Activated naive CD8-positive, alpha-beta T cell treated with anti-CD3 and anti-CD28 coated beads, Interleukin-2, amount 10 ng/mL, durations not matched to agents 7 days and 5 days (primary cell): ENCODE data around the gene MED22. TPM values are rescaled to one million over a fixed set of nuclear protein-coding genes. Genes with fewer than 3 reads are reported as not detected.
A peak's percentile ranks its signal among the peaks of the same experiment; 100 is the strongest.
"Not testable (repeated sequence)": the region's sequence is repeated elsewhere in the genome, so short reads cannot be mapped to it uniquely, and the experiment has no call there.

Experiments used
- ATAC-seq: fragments of 150-1000 bp; cut with Tn5 transposase; one replicate; pipeline ENCODE4 v1.10.0; 2021; ENCODE audit warnings: low read depth, moderate library complexity
- POLR2A ChIA-PET: fragments of 350-600 bp; sonication (Branson Sonifier 250); formaldehyde crosslinking; loops from one replicate; lab custom pipeline; 2021; ENCODE audit warnings: antibody characterized with exemption; lab: Charles Lee
- DNase-seq: peaks from one replicate; pipeline ENCODE4 v3.0.0; 2021
- H3K27ac Mint-ChIP-seq: one replicate; pipeline ENCODE4 v1.8.0; 2022; ENCODE audit warnings: mild to moderate bottlenecking, mixed read lengths
- H3K27me3 Mint-ChIP-seq: one replicate; pipeline ENCODE4 v1.8.0; 2022; ENCODE audit warnings: mild to moderate bottlenecking, moderate library complexity, mixed read lengths
- H3K36me3 Mint-ChIP-seq: one replicate; pipeline ENCODE4 v1.8.0; 2021; ENCODE audit warnings: mild to moderate bottlenecking, mixed read lengths
- H3K4me1 Mint-ChIP-seq: one replicate; pipeline ENCODE4 v1.8.0; 2021; ENCODE audit warnings: mixed read lengths
- H3K4me3 Mint-ChIP-seq: one replicate; pipeline ENCODE4 v1.8.0; 2022; ENCODE audit warnings: mild to moderate bottlenecking, moderate library complexity, mixed read lengths
- H3K9me3 Mint-ChIP-seq: one replicate; pipeline ENCODE4 v1.8.0; 2021; ENCODE audit warnings: mixed read lengths
- total RNA-seq, 2 experiments: library from RNA; stranded (reverse); gene quantifications; one replicate each; pipeline ENCODE4 v1.2.3, GENCODE V29; 2021

MED22 gene
- total RNA-seq: 10 to 100 TPM; 27.8 to 35.5 TPM

- Mint-ChIP-seq H3K4me3 (peak within 1 kb of the TSS; percentile 100), H3K27me3 (no peaks in the 10 kb centered on the region), H3K9me3 (no peaks in the 10 kb centered on the region), H3K4me1 (peaks cover 30% of the 10 kb centered on the region), H3K36me3 (peaks cover 39% of the 10 kb centered on the region), H3K27ac (peak within 1 kb of the TSS; percentile 99)
- DNase-seq: peak; percentile 87
- ATAC-seq: peak; percentile 78
- POLR2A ChIA-PET: interaction anchor here (0.7 to 6.5 kb wide), 15 partner anchors 8 to 335 kb away, joined by 3 to 147 read pairs (median 5); partner anchors contain the start of genes STKLD1, SURF1, SURF2 and SURF6
Measured at GRCh38 chr9:133347985-133348717, at the start of gene MED22, which contains the start of gene RPL7A. Gene MED22 (minus strand): TSS chr9:133348131. CDS start chr9:133346662, 1,469 bp downstream. Gene RPL7A (plus strand): TSS chr9:133348218. CDS start chr9:133348244, 26 bp downstream.

GRCh38 chr9:133397370-133397769, 49.4 kb upstream of the MED22 start:
- ATAC-seq (no peak), DNase-seq (no peak)
- Mint-ChIP-seq H3K4me1 (peaks cover 3% of the 10 kb centered on the region), H3K9me3 (no peaks in the 10 kb centered on the region), H3K27me3 (peaks cover 2% of the 10 kb centered on the region), H3K4me3 (no peak overlapping the region), H3K36me3 (no peaks in the 10 kb centered on the region), H3K27ac (no peak overlapping the region)
- POLR2A ChIA-PET: no interaction called here

- ATAC-seq (no peak), DNase-seq (no peak)
- H3K27ac Mint-ChIP-seq: no peak overlapping the region
- peaks cover 3% of the 10 kb centered on the region for H3K4me1 Mint-ChIP-seq
- H3K9me3 Mint-ChIP-seq: no peaks in the 10 kb centered on the region
- POLR2A ChIA-PET: no interaction called here
- no peaks in the 10 kb centered on the region for H3K36me3 Mint-ChIP-seq
- no peak overlapping the region for H3K4me3 Mint-ChIP-seq
- H3K27me3 Mint-ChIP-seq: peaks cover 2% of the 10 kb centered on the region
Measured at GRCh38 chr9:133396952-133397351, 49.0 kb upstream of the MED22 start.

- H3K9me3 Mint-ChIP-seq: no peaks in the 10 kb centered on the region
- no peak for ATAC-seq
- H3K27ac Mint-ChIP-seq: no peak overlapping the region
- POLR2A ChIA-PET: no interaction called here
- H3K4me1 Mint-ChIP-seq: peaks cover 3% of the 10 kb centered on the region
- H3K36me3 Mint-ChIP-seq: no peaks in the 10 kb centered on the region
- H3K27me3 Mint-ChIP-seq: peaks cover 2% of the 10 kb centered on the region
- no peak for DNase-seq
- no peak overlapping the region for H3K4me3 Mint-ChIP-seq
Measured at GRCh38 chr9:133394687-133395271, 46.8 kb upstream of the MED22 start.

- H3K36me3 Mint-ChIP-seq: no peaks in the 10 kb centered on the region
- peaks cover 3% of the 10 kb centered on the region for H3K4me1 Mint-ChIP-seq
Measured at GRCh38 chr9:133393399-133393798, 45.5 kb upstream of the MED22 start.

DNA sequence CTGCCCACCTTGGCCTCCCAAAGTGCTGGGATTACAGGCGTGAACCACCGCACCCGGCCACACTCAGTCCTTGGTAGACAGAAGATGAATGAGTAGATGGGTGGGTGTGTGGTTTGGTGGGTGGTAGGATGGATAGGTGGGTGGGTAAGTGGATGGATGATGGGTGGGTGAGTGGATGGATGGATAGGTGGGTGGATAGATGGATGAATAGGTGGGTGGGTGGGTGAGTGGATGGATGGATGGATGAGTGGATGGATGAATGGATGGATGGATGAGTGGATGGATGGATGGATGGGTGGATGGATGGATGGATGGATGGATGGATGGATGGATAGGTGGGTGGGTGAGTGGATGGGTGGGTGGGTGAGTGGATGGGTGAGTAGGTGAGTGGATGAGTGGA, 44.4 kb upstream of the MED22 start:
- H3K9me3 Mint-ChIP-seq, ATAC-seq, H3K36me3 Mint-ChIP-seq, H3K4me1 Mint-ChIP-seq, H3K27ac Mint-ChIP-seq, H3K27me3 Mint-ChIP-seq, DNase-seq, POLR2A ChIA-PET, H3K4me3 Mint-ChIP-seq: not testable (repeated sequence)

More at GRCh38 chr9:133393399-133393798, 45.5 kb upstream of the MED22 start:
- no peak for DNase-seq
- H3K27ac Mint-ChIP-seq: no peak overlapping the region
- no peaks in the 10 kb centered on the region for H3K9me3 Mint-ChIP-seq
- no peak overlapping the region for H3K4me3 Mint-ChIP-seq
- no peak for ATAC-seq
- peaks cover 2% of the 10 kb centered on the region for H3K27me3 Mint-ChIP-seq
- POLR2A ChIA-PET: no interaction called here

DNA sequence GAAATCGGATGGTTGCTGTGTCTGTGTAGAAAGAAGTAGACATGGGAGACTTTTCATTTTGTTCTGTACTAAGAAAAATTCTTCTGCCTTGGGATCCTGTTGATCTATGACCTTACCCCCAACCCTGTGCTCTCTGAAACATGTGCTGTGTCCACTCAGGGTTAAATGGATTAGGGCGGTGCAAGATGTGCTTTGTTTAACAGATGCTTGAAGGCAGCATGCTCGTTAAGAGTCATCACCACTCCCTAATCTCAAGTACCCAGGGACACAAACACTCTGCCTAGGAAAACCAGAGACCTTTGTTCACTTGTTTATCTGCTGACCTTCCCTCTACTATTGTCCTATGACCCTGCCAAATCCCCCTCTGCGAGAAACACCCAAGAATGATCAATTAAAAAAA, 43.5 kb upstream of the MED22 start:
- H3K27ac Mint-ChIP-seq, DNase-seq, H3K4me1 Mint-ChIP-seq, H3K36me3 Mint-ChIP-seq, ATAC-seq, H3K4me3 Mint-ChIP-seq, POLR2A ChIA-PET, H3K9me3 Mint-ChIP-seq, H3K27me3 Mint-ChIP-seq: not testable (repeated sequence)

DNA sequence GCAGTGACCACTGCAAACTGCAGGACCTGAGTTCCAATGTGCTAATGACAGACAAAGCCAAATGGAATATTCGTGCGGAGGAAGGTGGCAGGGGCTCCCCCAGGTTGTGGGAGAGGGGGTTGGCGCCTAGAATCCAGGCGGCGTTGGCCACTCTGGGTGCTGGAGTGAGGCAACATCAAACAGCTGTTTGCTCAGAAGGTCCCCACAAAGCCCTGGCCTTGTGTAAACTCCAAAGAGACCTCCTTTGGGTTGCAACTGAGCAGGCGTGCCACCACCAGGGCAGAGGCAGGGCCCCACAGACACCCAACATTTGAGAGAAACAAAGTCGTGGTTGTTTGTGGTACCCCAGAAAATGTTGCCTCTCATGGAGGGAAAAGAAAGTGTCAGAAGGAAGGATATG, 42.8 kb upstream of the MED22 start:
- Mint-ChIP-seq H3K36me3 (no peaks in the 10 kb centered on the region), H3K9me3 (no peaks in the 10 kb centered on the region), H3K27ac (no peak overlapping the region), H3K4me1 (no peaks in the 10 kb centered on the region), H3K4me3 (no peak overlapping the region), H3K27me3 (peaks cover 2% of the 10 kb centered on the region)
- POLR2A ChIA-PET: no interaction called here
- DNase-seq: no peak
- ATAC-seq: no peak

GRCh38 chr9:133389562-133389961, 41.6 kb upstream of the MED22 start:
- no peak overlapping the region for H3K4me3 Mint-ChIP-seq
- H3K9me3 Mint-ChIP-seq: no peaks in the 10 kb centered on the region
- no peak overlapping the region for H3K27ac Mint-ChIP-seq
- DNase-seq: no peak
- H3K4me1 Mint-ChIP-seq: no peaks in the 10 kb centered on the region
- POLR2A ChIA-PET: interaction anchor here (1.2 kb wide), 1 partner anchor 11 kb away, joined by 3 read pairs; no protein-coding TSS in a partner anchor
- no peak for ATAC-seq
- no peaks in the 10 kb centered on the region for H3K36me3 Mint-ChIP-seq
- peaks cover 2% of the 10 kb centered on the region for H3K27me3 Mint-ChIP-seq

DNA sequence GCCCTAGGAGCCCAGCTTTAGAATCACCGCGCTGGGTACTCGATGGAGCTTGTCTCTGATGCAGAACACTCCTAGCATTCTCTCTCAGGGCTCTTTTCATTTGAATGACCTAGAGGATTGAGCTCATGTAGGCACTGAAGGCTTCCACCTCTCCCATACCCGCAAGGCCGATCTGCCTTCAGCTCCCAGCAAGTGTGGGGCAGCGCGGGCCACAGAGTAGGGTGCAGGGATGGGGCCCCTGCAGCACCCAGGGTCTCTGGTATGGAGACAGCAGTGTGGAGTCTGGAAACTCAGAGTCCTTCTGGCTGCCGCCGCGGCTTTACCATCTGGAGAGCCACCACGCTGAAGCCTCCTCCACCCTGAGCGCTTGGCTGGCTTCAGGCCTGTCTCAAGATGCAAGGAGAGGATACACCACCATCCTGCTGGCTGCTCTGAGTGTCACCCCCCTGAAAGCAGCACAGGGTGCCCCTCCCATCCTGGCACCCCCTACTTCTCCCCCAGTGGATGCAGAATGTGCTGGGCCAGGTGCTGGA, 41.2 kb upstream of the MED22 start:
- ATAC-seq (no peak), DNase-seq (no peak)
- Mint-ChIP-seq H3K27ac (no peak overlapping the region), H3K36me3 (no peaks in the 10 kb centered on the region), H3K9me3 (no peaks in the 10 kb centered on the region), H3K4me1 (no peaks in the 10 kb centered on the region), H3K4me3 (no peak overlapping the region), H3K27me3 (no peaks in the 10 kb centered on the region)
- POLR2A ChIA-PET: interaction anchor here (1.2 kb wide), 1 partner anchor 10 kb away, joined by 3 read pairs; no protein-coding TSS in a partner anchor

DNA sequence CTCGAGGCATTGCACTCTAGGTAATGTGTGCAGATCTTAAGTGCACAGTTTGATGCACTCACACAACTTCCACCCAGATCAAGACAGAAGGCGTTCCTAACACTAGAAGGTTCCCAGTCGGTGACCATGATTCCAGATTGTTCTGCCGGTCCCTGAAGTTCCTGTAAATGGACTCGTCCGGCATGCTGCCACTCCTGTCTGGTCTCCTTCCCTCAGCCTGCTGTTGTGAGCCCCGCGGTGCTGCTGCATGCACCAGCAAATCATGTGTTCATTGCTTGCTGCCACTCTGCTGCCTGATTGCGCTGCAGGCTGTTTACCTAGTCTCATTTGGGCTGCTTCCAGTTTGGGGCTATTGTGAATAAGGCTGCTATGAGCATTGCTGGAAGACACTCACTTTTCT, 39.7 kb upstream of the MED22 start:
- DNase-seq (no peak), ATAC-seq (no peak)
- Mint-ChIP-seq H3K9me3 (no peaks in the 10 kb centered on the region), H3K36me3 (no peaks in the 10 kb centered on the region), H3K4me3 (no peak overlapping the region), H3K27me3 (no peaks in the 10 kb centered on the region), H3K27ac (no peak overlapping the region), H3K4me1 (no peaks in the 10 kb centered on the region)
- POLR2A ChIA-PET: no interaction called here

DNA sequence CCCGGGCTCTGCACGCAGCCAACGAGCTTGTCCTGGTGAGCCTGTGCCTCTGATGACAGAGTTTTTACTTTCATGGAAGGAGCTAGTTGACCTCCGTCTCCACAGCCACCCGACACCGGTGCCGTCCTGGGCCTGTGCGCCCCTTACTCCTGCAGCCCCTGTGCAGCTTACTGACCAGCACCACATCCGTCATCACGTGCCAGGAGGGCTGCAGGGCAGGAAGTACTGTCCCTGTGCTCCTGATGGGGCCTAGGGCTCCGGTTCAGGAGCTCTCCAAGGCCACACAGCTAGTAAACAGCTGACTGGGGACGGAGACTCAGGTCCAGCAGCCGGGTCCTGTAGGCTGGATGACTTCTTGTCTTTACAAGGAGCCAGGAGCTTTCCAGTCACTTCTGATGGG, 38.4 kb upstream of the MED22 start:
- Mint-ChIP-seq H3K27me3 (no peaks in the 10 kb centered on the region), H3K9me3 (no peaks in the 10 kb centered on the region), H3K27ac (no peak overlapping the region), H3K4me1 (no peaks in the 10 kb centered on the region), H3K36me3 (no peaks in the 10 kb centered on the region), H3K4me3 (no peak overlapping the region)
- ATAC-seq (no peak), DNase-seq (no peak)
- POLR2A ChIA-PET: interaction anchor here (1.0 kb wide), 1 partner anchor 11 kb away, joined by 3 read pairs; no protein-coding TSS in a partner anchor

- no peak for ATAC-seq
- no peak overlapping the region for H3K27ac Mint-ChIP-seq
- H3K4me3 Mint-ChIP-seq: no peak overlapping the region
- H3K4me1 Mint-ChIP-seq: no peaks in the 10 kb centered on the region
- no peaks in the 10 kb centered on the region for H3K36me3 Mint-ChIP-seq
- H3K9me3 Mint-ChIP-seq: no peaks in the 10 kb centered on the region
- H3K27me3 Mint-ChIP-seq: no peaks in the 10 kb centered on the region
- POLR2A ChIA-PET: no interaction called here
- no peak for DNase-seq
Measured at GRCh38 chr9:133385452-133385851, 37.5 kb upstream of the MED22 start.
